Kidney capillary endothelial cell (primary cell): ENCODE results near the gene GPAM.
A peak's percentile ranks its signal among the peaks of the same experiment; 100 is the strongest.

Experiments used
- DNase-seq: peaks from one replicate; pipeline ENCODE4 v3.0.0-alpha.2; 2018; ENCODE audit warnings: low spot score

The GPAM gene

DNA sequence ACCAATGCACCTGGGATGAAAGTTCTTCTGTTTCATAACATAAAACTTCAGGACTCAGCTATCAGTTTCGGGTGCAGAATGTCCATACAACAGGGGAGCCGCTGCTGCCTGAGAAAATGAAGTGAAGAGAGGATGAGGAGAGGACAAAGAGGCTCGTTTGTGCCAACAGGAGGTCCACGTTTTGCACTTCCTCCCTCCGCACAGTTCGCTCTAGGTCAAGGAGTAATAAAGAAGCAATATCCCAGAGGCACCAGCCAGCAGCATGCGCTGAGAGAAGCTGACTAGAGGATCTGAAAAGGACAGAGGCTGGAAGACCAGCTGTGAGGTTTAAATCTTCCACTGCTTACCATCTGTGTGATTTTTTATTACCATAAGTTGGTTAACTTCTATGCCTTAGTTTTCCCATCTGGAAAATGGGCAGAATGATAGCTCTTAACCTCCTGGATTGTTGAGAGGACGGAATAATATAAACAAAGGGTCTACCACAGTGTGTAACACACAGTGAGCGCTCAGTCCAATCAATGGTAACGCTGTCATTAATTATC is 709 bp downstream of the GPAM start:
- no peak for DNase-seq

- no peak for DNase-seq
Measured at GRCh38 chr10:112177247-112177646, 6.3 kb downstream of the GPAM start.

DNA sequence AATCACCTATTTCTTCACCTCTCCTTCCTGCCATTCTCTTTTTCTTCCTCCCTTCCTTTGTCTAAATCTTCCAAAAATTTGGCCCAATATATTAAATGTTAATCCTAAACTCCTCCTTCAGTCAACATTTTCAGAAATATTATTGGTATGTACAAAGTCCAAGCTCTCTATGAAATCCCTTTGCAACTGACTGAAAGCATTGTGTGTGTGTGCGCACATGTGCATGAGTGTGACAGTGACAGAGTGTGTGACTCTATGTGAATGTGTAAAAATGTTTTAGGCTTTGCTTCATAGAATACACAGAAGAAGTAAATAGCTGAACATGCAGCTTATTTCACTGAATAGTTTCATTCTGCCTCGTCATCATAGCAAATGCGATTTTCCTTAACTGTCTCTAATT is 7.0 kb downstream of the GPAM start:
- DNase-seq = no peak

DNA sequence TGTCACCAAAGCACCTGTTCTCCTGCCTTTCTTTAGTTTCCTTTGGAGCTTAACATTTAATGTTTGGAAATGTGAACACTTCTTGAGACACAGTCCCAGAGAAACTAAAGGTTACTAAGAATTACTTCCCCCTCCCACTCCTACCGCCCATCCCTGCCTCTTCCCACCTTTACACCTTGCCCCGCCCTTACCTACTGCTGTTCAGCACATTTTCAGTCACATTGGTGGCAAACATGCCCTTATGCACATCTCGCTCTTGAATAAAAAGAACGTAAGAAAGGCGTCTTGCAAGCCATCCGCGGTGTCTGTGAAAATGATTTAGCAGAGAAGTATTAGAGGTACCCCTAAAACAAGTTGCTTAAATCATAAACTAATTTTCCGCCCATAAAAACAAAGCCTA is 8.2 kb downstream of the GPAM start:
- no peak for DNase-seq

- DNase-seq = no peak
Measured at GRCh38 chr10:112173206-112173605, 10.4 kb downstream of the GPAM start.

DNA sequence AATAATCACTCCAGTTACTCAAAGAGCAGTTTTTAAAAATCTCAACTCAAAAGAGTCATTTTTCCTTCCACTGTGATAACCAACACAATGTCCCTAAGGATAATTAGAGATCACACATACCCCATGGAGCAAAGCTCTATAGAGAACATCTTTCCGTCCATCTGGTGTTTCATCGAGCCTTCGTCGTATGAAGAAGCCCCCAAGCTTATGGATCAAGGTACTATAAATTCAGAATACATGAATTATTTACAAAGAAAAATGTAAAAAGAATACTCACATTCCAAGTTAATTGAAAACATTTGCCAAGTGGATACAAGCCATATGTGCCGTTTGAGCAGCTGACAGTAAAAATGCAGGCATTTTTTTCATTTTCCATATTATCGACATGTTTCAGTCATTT is 14.8 kb downstream of the GPAM start:
- DNase-seq = no peak

- DNase-seq = no peak
Measured at GRCh38 chr10:112166800-112167199, 16.8 kb downstream of the GPAM start.

DNA sequence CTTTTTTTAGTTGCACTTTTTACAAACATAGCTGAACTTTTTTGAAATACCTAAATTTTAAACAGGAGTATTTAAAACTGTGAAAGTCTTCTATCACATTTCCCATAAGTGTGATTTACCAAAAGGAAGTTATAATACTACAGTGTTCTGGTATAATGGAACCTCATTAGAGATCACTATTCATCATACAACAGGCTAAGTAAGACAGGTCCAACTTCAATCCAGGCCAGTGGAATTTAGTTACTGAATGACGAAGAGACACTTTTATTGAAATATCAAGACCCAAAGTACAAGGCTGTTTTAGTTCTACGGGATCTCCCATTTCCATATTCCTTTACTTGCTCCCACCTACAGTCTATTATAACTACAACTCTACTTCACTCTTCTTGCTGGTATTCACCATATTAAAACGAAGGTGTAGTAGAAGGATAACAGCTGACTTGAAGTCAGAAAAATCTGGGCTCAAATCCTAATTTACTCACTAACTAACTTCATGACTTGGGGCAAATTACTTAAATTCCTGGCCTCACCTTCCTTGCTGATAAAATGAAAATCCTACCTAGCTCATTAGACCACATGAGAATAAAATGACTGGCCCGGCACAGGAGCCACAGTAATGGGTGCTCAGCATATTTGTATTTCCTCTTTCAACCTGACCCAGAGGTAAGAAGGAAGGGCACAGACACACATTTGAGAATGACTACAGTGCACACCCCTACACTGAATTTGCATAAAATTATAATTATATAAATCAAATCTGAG is 21.6 kb downstream of the GPAM start:
- no peak for DNase-seq

DNA sequence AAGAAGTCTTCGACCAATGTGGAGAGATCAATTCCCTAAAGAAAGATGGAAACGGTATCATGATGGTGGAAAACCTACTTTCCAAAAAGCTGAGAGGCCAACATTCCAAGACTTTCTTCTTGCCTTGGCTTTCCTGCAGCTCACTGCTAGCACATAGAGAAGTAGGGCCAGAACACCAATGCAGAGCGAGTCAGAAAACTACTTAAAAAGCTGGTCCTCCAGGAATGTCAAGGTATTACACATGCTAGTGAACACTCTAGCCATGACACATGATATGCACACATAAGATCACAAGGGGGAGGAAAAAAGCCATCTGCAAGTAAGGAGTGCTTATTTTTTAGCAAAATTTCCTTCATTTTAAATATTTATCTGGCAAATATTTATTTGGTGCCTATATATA is 22.7 kb downstream of the GPAM start:
- DNase-seq = no peak

- DNase-seq = no peak
Measured at GRCh38 chr10:112159469-112159868, 24.1 kb downstream of the GPAM start.

DNA sequence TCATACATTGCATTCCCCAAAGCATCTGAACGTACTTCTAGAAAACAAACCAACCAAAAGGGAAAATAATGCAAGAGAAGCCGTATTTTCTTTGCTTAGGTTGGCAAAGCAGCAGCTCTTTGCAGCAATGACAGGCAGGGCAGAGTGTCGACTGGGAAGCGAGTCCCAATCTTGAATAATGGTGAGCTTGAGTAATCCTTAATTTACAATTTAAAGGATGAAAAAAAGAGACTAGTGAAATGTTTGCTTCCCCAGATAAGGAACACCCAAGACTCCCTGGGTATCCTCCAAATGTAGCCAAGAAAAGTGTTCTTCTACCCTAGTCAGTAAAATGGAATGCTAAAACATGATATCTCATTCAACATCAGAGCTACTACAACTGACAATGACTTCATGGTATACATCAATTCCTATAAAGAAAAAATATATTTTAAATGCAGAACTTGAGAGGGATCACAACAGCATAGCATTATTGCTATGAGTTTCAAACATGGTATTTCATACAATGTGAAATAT is 32.0 kb downstream of the GPAM start:
- no peak for DNase-seq

DNA sequence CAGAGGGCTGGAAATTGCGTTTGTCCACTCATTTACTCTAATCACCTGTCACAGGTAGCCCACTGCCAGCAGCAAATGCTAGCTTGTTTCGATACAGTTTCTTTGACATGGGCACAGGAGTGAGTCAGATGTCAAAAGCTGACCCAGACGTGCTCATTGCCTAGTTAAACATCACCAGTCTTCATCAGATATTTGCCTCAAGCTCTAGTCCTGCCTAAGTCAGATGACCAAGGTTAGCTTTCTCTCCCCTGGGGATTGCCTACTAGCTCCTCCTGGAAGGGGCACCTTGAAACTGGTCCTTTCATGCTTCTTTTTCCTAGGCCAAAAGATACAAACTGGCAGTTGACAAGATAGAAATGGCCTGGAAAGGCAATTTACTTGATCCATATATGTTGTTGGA is 35.2 kb downstream of the GPAM start:
- no peak for DNase-seq

GRCh38 chr10:112146799-112147198 is 36.8 kb downstream of the GPAM start:
- DNase-seq = no peak

GRCh38 chr10:112145263-112145662 is 38.3 kb downstream of the GPAM start:
- no peak for DNase-seq

- DNase-seq = no peak
Measured at GRCh38 chr10:112143420-112143819, 40.1 kb downstream of the GPAM start.

DNA sequence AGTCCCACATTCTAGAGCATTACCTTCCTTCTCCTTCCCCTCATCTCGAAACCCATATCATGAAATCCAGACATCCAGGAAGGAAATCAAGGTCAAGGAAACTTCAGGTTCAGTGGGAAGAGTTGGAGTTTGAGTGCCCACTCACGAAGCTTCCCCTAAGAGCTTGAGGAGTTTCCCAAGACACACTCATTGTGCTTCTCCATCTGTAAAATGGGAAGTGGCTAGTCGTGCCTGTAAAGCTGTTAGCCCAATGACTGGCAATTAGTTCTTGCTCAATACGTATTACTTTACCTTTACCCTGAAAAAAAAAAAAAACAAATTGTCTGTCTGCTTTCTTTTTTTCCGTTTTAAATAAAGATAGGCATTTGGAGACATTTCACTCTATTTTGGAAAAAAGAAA is 42.3 kb downstream of the GPAM start:
- no peak for DNase-seq

DNA sequence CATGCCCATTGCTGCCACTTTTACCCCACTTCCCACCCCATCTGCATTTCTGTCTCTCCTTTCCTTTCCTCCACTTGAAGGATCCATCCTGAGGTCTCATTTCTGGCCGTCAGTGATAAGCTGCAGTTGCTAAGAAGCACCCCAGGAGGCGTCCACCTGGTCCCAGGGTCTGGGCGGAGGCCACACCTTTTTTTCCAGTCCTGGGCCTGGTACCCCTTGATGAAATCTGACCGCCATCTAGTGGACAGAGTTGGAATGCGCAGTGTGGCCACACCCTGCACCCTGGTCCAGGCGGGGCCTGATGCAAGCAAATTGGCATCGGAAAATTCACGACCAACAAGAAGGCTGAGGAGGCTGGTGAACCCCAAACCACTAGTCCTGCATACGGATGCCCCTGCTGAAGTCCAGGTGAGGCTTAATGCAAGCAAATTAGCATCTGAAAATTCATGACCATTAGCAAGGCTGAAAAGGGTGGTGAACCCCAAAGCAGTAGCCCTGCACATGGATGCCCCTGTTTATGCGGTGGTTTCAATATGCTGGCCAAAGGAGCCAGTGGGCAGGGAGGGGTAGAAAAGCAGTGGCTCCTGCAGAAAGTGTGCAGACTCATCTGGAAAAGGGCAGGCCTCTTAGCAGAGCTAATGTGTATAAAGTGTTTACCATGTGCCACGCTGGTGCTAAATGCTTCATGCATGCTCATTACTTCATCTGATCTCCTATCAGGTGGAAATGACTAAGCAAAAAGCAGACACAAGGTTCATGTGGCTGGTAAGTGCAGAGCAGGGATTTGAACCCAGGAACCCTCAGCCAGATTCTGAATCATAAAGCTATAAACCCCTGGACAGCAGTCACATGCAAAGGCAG is 43.2 kb downstream of the GPAM start:
- DNase-seq = peak; percentile 69

- no peak for DNase-seq
Measured at GRCh38 chr10:112139176-112139575, 44.4 kb downstream of the GPAM start.

DNA sequence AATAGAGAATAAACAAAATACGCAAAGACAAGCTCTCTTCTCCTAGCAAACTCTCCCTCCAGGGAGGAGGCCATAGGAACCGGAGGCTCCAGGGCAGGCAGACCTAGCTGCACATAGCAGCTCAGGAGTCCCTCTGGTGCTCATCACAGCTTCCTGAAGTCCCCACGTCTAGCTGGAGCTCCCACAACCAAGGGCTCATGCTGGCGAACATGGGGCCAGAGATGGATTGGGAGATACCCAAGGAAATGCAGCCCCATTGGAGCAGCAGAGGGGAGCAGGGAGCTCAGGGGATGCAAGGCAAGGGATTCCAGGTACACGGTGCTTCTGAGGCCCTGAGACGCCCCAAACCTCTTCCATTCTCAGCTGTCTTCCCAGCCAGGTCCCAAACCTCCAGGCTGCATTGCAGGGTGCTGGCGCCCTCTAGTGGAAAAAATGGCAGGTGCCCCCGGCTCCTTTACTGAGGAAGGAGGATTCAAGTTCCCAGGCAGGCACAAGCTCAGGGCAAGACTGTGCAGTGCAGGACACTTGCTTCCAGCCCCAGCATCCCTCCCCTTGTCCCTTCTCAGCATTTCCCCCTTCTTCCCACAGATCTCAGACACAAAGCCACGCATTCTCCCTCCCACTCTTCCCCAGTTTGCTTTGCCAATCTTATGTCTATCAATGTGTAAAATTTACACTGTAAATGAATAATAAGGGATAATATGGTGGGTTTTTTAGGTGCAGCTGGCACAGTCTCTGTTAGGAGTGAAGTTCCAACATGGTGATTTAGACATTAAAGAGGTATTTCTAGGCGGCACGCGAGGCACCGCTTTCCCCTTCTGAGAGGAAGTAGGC is 46.2 kb downstream of the GPAM start:
- DNase-seq = peak; percentile 54

GRCh38 chr10:112136486-112137153 is 46.9 kb downstream of the GPAM start:
- DNase-seq = no peak

DNA sequence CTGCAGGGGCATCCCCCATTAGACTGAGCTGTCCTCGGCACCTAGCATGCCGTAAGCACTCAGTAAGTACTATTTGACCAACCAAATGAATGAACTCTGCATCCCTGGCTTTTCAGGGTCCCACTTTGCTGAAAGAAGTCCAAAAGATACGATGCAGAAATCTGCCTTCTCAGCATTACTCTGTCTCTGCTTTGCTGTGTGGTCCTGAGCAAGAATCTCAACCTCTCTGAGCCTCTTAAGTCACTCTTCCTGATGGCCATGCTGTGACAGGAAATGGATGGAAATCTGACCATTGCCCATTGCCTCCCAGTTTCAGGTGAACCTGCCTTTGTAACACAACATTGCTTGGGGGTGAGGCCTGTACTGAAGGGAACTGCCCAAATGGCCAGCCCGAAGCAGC is 48.0 kb downstream of the GPAM start:
- DNase-seq = no peak

GRCh38 chr10:112132435-112132834 is 51.1 kb downstream of the GPAM start:
- DNase-seq = no peak
